Fibroblast of lung (primary cell): ENCODE results near the gene ELOVL2.

Source experiments
- EZH2 ChIP-seq: IDR thresholded peaks from 2 replicates; pipeline ENCODE4 v1.5.1; 2012; ENCODE audit warnings: low read length, control low read depth, mild to moderate bottlenecking; ENCODE audit errors: missing control alignments
- TF ChIP-seq, protein P1 (sequence below), 2 donors: IDR thresholded peaks in 1 of 2; conservative IDR thresholded peaks in 1 of 2; 1 replicate in 1 of 2; 2 replicates in 1 of 2; pipeline ENCODE4 v1.5.1; 2011 to 2012; ENCODE audit warnings: low read length in 2 of 2, control low read depth in 1 of 2, inconsistent platforms in 1 of 2, low read depth in 1 of 2, mild to moderate bottlenecking in 1 of 2

DNA sequence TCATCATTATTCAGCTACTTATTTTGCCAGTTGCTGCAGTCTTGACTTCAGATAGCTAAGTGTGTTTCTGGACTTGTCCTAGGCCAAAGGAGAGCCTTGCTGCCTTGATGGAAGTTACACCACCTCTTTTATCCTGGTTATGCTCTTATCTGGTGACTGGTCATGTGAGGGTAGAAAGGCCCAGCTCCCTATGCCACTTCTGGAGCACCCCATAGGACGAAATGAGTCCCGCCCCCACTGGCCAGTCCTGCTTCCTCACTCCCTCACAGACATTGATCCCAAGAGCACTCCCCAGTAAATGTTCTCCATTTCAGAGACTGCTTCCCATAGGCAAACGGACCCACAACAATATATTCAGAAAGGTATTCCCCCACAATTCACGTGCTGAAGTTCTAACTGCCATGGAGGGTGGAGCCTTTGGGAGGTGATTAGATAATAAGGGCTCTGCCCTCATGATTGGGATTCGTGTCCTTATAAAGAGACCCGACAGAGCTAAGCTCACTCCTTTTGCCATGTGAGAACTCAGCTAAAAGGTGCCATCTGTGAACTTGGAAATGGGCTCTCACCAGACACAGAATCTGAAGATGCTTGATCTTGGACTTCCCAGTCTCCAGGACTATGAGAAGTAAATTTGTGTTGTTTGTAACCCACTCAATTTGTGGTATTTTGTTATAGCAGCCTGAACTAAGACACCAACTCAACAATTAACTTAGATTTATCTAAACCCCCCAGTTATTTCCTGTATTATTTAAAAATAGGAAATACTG lies 21.5 kb upstream of the ELOVL2 start:
- TF ChIP-seq, protein P1, sequence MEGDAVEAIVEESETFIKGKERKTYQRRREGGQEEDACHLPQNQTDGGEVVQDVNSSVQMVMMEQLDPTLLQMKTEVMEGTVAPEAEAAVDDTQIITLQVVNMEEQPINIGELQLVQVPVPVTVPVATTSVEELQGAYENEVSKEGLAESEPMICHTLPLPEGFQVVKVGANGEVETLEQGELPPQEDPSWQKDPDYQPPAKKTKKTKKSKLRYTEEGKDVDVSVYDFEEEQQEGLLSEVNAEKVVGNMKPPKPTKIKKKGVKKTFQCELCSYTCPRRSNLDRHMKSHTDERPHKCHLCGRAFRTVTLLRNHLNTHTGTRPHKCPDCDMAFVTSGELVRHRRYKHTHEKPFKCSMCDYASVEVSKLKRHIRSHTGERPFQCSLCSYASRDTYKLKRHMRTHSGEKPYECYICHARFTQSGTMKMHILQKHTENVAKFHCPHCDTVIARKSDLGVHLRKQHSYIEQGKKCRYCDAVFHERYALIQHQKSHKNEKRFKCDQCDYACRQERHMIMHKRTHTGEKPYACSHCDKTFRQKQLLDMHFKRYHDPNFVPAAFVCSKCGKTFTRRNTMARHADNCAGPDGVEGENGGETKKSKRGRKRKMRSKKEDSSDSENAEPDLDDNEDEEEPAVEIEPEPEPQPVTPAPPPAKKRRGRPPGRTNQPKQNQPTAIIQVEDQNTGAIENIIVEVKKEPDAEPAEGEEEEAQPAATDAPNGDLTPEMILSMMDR (conservative IDR thresholded peaks at IDR 0.05 in 1 of 2, IDR thresholded peaks at IDR 0.05 in 1 of 2; ENCODE audit: low read depth in 1 of 2, low read length in 2 of 2) = no peak
- TF ChIP-seq EZH2 = no peak
